GM13976 (cell line): ENCODE results near the gene TRABD2B.

Experiments
- DNase-seq: peaks from one replicate; pipeline ENCODE4 v3.0.0; 2012; ENCODE audit warnings: low spot score
- CTCF ChIP-seq: IDR thresholded peaks from 2 replicates; pipeline ENCODE4 v1.5.1; 2012; ENCODE audit warnings: borderline replicate concordance, mild to moderate bottlenecking; ENCODE audit not compliant: insufficient read depth; ENCODE audit errors: extremely low read depth, missing control alignments, control extremely low read depth
- in situ Hi-C: fragments of 300-500 bp; cut with MboI; formaldehyde crosslinking; loops from one replicate; pipeline ENCODE4 v1.12.0; 2022; ENCODE audit warnings: low sequenced_read_pairs, mixed read lengths, inconsistent platforms; ENCODE audit not compliant: unreplicated experiment

Gene TRABD2B

GRCh38 chr1:47913225-47913823 lies 83.9 kb downstream of the TRABD2B start:
- in situ Hi-C loops = no loop called here
- DNase-seq = no peak
- no peak for TF ChIP-seq CTCF

DNA sequence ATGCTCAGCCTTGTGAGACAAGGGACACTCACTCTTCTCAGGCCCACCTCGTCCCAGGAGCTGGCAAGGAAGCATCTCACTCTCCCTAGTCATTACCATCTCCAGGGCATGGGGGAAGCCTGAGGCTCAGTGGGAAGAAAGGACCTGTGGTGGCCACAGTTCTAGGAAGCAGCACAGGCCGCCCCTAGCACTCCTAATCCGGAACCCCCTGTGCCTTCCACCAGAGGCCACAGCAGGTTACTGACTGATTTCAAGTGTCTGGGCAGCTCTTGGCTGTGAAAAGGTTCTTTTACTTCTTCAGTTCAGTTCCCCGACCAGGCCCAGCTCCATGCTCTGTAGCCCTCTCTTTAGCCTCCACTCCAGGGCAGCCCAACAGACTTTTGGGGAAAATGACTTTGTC lies 84.4 kb downstream of the TRABD2B start:
- in situ Hi-C loops = no loop called here
- no peak for DNase-seq

DNA sequence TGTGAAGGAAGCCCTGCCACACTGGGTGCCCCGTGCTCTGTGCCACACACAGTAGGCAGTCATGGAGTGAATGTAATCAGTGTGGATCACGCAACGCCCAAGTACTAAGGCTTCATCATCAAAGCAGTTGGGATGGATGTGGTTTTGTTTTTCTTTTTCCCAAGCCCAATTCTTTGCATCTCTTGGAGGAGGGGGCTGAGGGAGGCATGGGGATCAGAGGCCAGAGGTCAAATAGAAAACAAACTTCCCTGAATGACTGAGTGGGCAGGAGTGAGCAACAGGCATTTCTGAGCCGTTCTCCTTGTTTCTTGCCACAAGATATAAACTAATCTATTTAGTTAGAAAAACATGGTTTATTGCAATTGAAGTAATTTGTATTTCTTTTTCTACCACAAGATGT lies 85.3 kb downstream of the TRABD2B start:
- TF ChIP-seq CTCF = no peak
- in situ Hi-C loops = no loop called here

More for the DNA sequence above, 84.4 kb downstream of the TRABD2B start:
- no peak for TF ChIP-seq CTCF

DNA sequence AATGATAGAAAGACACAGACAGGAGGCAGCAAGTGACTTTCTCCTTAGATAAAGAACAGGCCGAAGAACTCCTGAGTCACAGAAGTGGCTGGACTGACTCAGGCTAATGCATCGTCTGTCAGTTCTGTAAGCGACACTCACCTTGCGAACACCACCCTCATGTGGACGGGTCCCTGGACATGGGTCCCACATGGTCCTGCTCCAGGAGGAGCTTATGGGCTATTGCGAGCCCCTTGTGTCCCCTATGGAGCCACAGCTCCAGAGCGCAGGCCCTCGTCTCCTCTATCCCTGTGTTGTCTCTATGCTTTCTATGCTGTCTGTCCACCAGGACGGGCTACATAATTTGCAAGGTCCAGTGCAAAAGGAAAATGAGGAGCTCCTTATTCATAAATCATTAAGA lies 85.8 kb downstream of the TRABD2B start:
- in situ Hi-C loops = no loop called here
- no peak for TF ChIP-seq CTCF
- DNase-seq = no peak

More for the DNA sequence above, 85.3 kb downstream of the TRABD2B start:
- DNase-seq = no peak

DNA sequence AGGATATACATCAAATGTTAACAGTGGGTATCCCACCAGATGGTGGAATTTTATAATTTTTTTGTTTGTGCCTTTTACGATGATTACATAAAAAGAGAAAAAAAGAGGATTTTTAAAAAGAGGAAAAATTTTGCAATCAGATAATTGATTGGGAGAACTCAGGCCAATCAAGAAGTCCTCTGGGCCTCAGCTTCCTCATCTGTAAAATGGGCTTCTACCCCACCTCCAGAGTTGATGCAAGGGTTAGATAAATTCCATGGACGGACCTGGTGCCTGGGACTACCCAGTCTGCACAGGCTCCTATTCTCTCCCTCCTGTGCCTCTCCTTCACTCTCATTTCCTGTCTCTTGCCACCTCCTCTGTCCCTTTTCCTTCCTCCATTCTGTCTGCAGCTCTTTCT lies 88.9 kb downstream of the TRABD2B start:
- TF ChIP-seq CTCF = no peak
- in situ Hi-C loops = no loop called here
- no peak for DNase-seq

GRCh38 chr1:47907177-47907528 lies 90.0 kb downstream of the TRABD2B start:
- TF ChIP-seq CTCF = no peak
- in situ Hi-C loops = no loop called here

More at GRCh38 chr1:47907177-47907528, 90.0 kb downstream of the TRABD2B start:
- DNase-seq = no peak
